Activated B cell treated with CpG ODN at 0.5 μM for 24 hours (primary cell): ENCODE data around the gene PROCR. TPM values are rescaled to one million over a fixed set of nuclear protein-coding genes. Genes with fewer than 3 reads are reported as not detected.

Experiments
- ATAC-seq: fragments of 200-7000 bp; cut with Tn5 transposase; one replicate; pipeline ENCODE4 v1.10.0; 2021; ENCODE audit warnings: low read depth, mild to moderate bottlenecking, moderate library complexity
- CTCF ChIA-PET: fragments of 350-600 bp; sonication (Branson Sonifier 250); formaldehyde crosslinking; loops from one replicate; lab custom pipeline; 2021; ENCODE audit warnings: antibody characterized with exemption; lab: Charles Lee
- POLR2A ChIA-PET: fragments of 350-600 bp; sonication (Branson Sonifier 250); formaldehyde crosslinking; loops from one replicate; lab custom pipeline; 2021; ENCODE audit warnings: antibody characterized with exemption; lab: Charles Lee
- DNase-seq: peaks from one replicate; pipeline ENCODE4 v3.0.0; 2022
- H3K27ac Mint-ChIP-seq: one replicate; pipeline ENCODE4 v1.8.0; 2020; ENCODE audit warnings: mixed read lengths
- H3K27me3 Mint-ChIP-seq: one replicate; pipeline ENCODE4 v1.8.0; 2021; ENCODE audit warnings: mixed read lengths
- H3K36me3 Mint-ChIP-seq: one replicate; pipeline ENCODE4 v1.8.0; 2021; ENCODE audit warnings: low read depth, mixed read lengths
- H3K4me1 Mint-ChIP-seq: one replicate; pipeline ENCODE4 v1.8.0; 2021; ENCODE audit warnings: mixed read lengths
- H3K4me3 Mint-ChIP-seq: one replicate; pipeline ENCODE4 v1.8.0; 2020; ENCODE audit warnings: mild to moderate bottlenecking, mixed read lengths
- H3K9me3 Mint-ChIP-seq: one replicate; pipeline ENCODE4 v1.8.0; 2020; ENCODE audit warnings: mixed read lengths
- intact Hi-C: fragments of 100-400 bp; cut with micrococcal nuclease; formaldehyde crosslinking; loops from one replicate; pipeline ENCODE4 v1.15.1; 2024
- total RNA-seq: library from RNA; stranded (reverse); gene quantifications from 2 replicates; pipeline ENCODE4 v1.2.3, GENCODE V29; 2022
- TF ChIP-seq, protein P1 (sequence below): fragments of 200-600 bp; IDR thresholded peaks from one replicate; pipeline ENCODE4 v1.8.0; 2022; ENCODE audit warnings: antibody characterized with exemption, mild to moderate bottlenecking

The PROCR gene
- total RNA-seq, 1 donor from 2014 or later, result 0.40 TPM

DNA sequence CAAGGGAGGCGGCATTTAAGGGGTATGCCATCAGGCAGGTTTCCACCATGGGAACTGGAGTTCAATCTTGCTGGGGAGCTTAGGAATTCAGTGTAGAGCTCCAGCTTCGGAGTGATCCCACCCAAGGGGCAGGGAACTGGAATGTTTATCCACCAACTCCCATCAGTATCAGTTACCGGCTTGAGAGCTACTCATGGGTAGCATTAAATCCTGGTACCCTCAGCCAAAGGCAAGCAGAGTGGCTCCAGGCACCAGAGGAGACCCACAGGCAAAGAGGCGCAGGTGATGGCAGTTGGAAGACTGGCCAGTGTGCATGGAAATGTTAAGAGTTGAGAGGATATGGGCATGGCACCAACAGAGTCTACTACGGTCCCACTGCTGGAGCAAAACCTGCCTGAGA is 38.8 kb upstream of the PROCR start:
- DNase-seq, result no peak
- Mint-ChIP-seq H3K27ac (no peak overlapping the region), H3K4me3 (no peak overlapping the region), H3K9me3 (no peaks in the 10 kb centered on the region), H3K27me3 (no peaks in the 10 kb centered on the region), H3K36me3 (peaks cover 79% of the 10 kb centered on the region), H3K4me1 (no peaks in the 10 kb centered on the region)
- TF ChIP-seq, protein P1, sequence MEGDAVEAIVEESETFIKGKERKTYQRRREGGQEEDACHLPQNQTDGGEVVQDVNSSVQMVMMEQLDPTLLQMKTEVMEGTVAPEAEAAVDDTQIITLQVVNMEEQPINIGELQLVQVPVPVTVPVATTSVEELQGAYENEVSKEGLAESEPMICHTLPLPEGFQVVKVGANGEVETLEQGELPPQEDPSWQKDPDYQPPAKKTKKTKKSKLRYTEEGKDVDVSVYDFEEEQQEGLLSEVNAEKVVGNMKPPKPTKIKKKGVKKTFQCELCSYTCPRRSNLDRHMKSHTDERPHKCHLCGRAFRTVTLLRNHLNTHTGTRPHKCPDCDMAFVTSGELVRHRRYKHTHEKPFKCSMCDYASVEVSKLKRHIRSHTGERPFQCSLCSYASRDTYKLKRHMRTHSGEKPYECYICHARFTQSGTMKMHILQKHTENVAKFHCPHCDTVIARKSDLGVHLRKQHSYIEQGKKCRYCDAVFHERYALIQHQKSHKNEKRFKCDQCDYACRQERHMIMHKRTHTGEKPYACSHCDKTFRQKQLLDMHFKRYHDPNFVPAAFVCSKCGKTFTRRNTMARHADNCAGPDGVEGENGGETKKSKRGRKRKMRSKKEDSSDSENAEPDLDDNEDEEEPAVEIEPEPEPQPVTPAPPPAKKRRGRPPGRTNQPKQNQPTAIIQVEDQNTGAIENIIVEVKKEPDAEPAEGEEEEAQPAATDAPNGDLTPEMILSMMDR, result no peak
- no peak for ATAC-seq
- ChIA-PET POLR2A (interaction anchor here (0.5 to 0.6 kb wide), 2 partner anchors 75 to 115 kb away, joined by 3 to 10 read pairs; no protein-coding TSS in a partner anchor), CTCF (interaction anchor here (0.9 kb wide), 1 partner anchor 9 kb away, joined by 3 read pairs; no protein-coding TSS in a partner anchor)
- intact Hi-C loops, result no loop called here

GRCh38 chr20:35133735-35134134 is 38.1 kb upstream of the PROCR start:
- ChIA-PET POLR2A (no interaction called here), CTCF (interaction anchor here (0.5 kb wide), 1 partner anchor 33 kb away, joined by 3 read pairs; no protein-coding TSS in a partner anchor)
- Mint-ChIP-seq H3K27me3 (no peaks in the 10 kb centered on the region), H3K4me3 (no peak overlapping the region), H3K4me1 (no peaks in the 10 kb centered on the region), H3K27ac (no peak overlapping the region), H3K9me3 (no peaks in the 10 kb centered on the region), H3K36me3 (peaks cover 80% of the 10 kb centered on the region)
- DNase-seq (no peak), ATAC-seq (no peak)
- intact Hi-C loops, result no loop called here
- TF ChIP-seq, protein P1, result no peak

DNA sequence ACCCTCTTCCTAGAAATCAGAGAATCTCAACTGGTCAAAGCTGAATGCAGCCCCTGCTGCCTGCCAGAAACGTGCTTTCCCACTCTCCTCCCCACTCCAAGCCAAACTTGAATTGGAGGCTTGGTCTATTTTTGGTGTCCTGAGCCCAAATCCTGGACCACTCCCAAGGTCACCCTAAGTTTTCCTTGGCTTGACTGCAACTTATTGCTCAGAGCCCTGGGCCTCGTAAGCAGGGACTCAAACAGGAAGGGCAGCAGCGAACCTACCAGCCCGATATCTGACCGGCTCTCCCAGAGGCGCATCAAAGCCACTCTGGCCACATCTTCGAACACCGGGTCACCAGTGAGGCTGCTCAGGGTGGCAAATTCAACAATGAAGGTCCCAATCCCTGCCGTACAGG is 37.4 kb upstream of the PROCR start:
- CTCF ChIA-PET, result no interaction called here

DNA sequence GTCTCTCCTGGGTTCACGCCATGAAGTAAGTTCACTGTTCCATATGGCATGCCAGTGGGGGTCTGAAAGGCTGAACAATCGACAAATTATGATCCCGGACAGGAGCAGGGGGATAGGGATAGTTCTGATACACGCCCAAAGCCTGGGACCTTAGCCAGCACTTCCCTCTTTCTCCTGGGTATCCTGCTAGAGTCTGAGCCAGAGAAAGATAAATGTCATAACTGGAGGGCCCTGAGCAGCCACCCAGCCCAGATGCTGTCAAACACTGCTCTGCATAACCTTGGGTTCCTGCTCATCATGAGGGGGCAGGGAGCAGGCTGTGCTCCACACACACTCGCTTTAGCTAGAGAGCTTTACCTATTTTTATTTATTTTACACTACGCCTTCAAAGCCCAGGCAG is 37.0 kb upstream of the PROCR start:
- ChIA-PET POLR2A (no interaction called here), CTCF (no interaction called here)
- Mint-ChIP-seq H3K9me3 (no peaks in the 10 kb centered on the region), H3K4me3 (no peak overlapping the region), H3K36me3 (peaks cover 83% of the 10 kb centered on the region), H3K27me3 (no peaks in the 10 kb centered on the region), H3K27ac (no peak overlapping the region), H3K4me1 (no peaks in the 10 kb centered on the region)
- no peak for ATAC-seq
- no peak for DNase-seq
- intact Hi-C loops, result no loop called here
- TF ChIP-seq, protein P1, result no peak

More for the DNA sequence above, 37.4 kb upstream of the PROCR start:
- no peak for ATAC-seq
- H3K27me3 Mint-ChIP-seq, result no peaks in the 10 kb centered on the region
- intact Hi-C loops, result no loop called here
- DNase-seq, result no peak
- H3K4me3 Mint-ChIP-seq, result no peak overlapping the region
- POLR2A ChIA-PET, result no interaction called here
- H3K36me3 Mint-ChIP-seq, result peaks cover 81% of the 10 kb centered on the region
- no peaks in the 10 kb centered on the region for H3K4me1 Mint-ChIP-seq
- TF ChIP-seq, protein P1, result no peak
- no peaks in the 10 kb centered on the region for H3K9me3 Mint-ChIP-seq
- H3K27ac Mint-ChIP-seq, result no peak overlapping the region

GRCh38 chr20:35135867-35136586 is 35.8 kb upstream of the PROCR start:
- CTCF ChIA-PET, result no interaction called here
- ATAC-seq (no peak), DNase-seq (no peak)
- intact Hi-C loops, result no loop called here
- Mint-ChIP-seq H3K27me3 (no peaks in the 10 kb centered on the region), H3K27ac (no peak overlapping the region), H3K4me3 (no peak overlapping the region), H3K4me1 (peaks cover 2% of the 10 kb centered on the region), H3K36me3 (peaks cover 82% of the 10 kb centered on the region), H3K9me3 (no peaks in the 10 kb centered on the region)
- POLR2A ChIA-PET, result no interaction called here
- TF ChIP-seq, protein P1, result no peak
